ENCODE results near the gene PGRMC2. TPM values are rescaled to one million over a fixed set of nuclear protein-coding genes. Genes with fewer than 3 reads are reported as not detected.

The PGRMC2 gene
- polyA plus RNA-seq, 3 donors = 121 to 137 (median 129) TPM

DNA sequence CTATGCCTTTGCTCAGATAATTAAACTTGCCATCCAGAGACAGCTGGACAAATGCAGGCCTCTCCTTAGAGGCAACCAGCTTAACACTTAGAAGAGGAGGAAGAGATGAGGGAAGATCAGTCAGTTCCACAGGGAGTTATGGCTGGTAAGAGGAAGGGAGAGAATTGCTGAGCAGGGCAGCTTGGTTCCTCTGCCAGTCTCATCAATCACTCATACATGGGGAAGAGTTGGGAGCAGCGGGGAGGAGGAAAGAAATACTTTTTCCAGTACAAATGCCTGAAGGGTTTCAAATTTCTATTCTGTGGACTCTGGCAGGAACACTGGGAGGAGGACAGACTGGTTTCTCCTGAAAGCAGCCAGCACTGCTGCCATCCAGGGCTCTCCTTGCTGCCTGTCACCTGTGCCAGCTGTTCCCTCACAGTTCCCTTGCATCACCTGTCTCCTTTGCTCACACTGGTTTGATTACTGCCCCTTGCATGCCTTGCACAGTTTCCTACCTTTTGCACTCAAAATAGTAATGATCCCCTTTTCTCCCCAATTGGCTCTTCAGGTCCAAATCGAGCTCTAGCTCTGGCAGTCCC lies 59.5 kb downstream of the PGRMC2 start:
- no peak for DNase-seq (ENCODE audit: low read depth in 3 of 3, low spot score in 2 of 3)

DNA sequence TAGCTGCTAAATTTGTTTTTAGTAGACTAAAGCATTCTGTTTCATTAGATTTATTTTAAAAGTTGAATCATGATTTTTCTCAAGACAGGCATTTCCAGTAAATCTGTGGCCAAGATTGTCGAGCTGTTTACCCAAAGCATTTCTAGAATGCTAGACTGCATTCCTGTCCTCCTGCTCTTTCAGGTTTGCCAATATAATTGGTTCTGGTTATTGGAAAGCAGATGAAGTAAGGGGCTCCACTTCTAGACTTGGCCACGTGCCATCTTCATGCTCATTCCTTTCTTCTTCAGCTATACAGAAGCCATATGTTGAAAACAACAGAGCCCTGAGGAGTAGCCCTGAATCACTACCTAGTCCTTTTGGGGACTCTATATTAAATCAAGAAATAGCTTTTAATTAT lies 62.5 kb downstream of the PGRMC2 start:
- no peak for DNase-seq (ENCODE audit: low read depth in 3 of 3, low spot score in 2 of 3)

DNA sequence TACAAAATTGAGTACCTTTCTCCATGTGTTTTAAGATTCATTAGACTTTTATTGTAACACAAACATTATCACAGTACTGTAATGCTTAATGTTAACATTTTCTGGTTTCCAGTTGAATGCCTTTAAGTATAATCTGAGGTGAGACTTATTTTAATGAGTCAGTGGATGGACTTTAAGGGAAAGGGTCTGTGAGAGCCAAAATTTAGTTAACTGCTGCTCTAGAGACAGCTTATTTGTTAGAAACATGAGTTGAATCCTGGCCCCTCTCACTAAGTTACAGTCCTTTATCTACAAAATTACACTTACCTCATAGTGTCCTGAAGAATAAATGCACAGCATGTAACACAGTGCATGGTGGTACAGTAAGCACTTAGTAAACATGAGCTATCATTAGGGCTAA lies 66.0 kb downstream of the PGRMC2 start:
- DNase-seq (ENCODE audit: low read depth in 3 of 3, low spot score in 2 of 3) = no peak

DNA sequence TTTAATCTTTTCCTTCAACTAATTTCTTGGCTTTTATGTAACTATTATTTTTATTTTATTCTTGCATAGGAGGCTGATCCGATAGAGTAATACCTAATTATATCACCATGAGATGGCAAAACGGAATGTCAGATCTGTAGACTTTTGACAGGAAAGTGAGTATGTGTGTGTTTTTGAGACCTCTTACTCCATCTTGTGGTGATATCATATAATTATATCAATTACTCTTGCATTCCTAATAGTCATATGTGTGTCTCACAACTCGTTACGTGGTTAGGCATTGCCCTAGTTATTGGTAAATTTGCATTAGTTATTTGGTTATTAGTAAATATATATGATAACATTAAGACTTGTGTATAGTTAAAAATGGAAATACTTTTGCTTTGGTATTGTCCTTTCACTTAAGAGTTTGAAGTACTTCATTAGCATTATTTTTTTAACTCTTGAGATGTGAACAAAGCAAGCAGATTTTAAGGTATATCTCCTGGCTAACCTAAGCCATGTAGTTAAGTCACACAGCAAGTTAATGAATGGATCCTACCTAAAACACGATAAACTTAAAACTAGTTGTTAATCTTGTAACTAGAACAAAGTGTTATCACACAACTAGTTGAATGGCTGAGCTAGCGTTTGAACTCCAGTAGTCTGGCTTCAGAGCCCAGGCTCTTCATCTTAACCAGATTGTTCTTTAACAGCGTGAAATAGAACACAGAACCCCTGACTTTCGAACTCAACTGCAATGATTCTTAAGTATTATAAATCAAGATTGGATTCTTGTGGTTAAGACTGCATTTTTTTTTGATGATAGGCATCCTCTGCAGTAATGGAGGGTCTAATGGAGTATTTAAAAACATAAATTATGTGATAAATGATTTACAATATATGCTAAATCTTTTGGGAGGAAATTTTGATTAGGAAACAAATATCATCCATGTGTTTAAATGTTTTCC lies 67.1 kb downstream of the PGRMC2 start:
- no peak for DNase-seq (ENCODE audit: low read depth in 3 of 3, low spot score in 2 of 3)

Other genes starting within 250 kb of the PGRMC2 start
- 10 to 100 TPM; 21.2 to 25.6 (median 23.8) TPM for gene LARP1B, start 226.5 kb downstream of the PGRMC2 start, polyA plus RNA-seq (ENCODE audit: insufficient read length in 3 of 3)